Liver (tissue), 9 donors: ENCODE measurements around the gene SMG7. TPM values are rescaled to one million over a fixed set of nuclear protein-coding genes. Genes with fewer than 3 reads are reported as not detected.

Experiments
- DNase-seq: peaks from one replicate; pipeline ENCODE4 v3.0.0-alpha.2; 2017; ENCODE audit warnings: low spot score
- H3K27ac ChIP-seq, 2 donors: one replicate each; pipeline ENCODE4 v1.7.0; 2013; ENCODE audit warnings: inconsistent platforms in 2 of 2, low read length in 2 of 2, control low read depth in 1 of 2, low read depth in 1 of 2, mild to moderate bottlenecking in 1 of 2
- H3K27me3 ChIP-seq, 4 donors: one replicate each; pipeline versions ENCODE4 v1.6.1 to v1.7.0; 2013; ENCODE audit warnings: low read length in 3 of 4, inconsistent platforms in 1 of 4, mild to moderate bottlenecking in 1 of 4, moderate library complexity in 1 of 4; ENCODE audit not compliant: control insufficient read depth in 4 of 4, insufficient read depth in 4 of 4
- H3K36me3 ChIP-seq, 4 donors: one replicate each; pipeline versions ENCODE4 v1.6.1 to v1.7.0; 2013; ENCODE audit warnings: low read length in 3 of 4, mild to moderate bottlenecking in 3 of 4, low read depth in 1 of 4, moderate library complexity in 1 of 4; ENCODE audit not compliant: control insufficient read depth in 4 of 4, insufficient read depth in 3 of 4
- H3K4me1 ChIP-seq, 4 donors: one replicate each; pipeline versions ENCODE4 v1.6.1 to v1.7.0; 2013; ENCODE audit warnings: low read length in 3 of 4, mild to moderate bottlenecking in 3 of 4, moderate library complexity in 1 of 4; ENCODE audit not compliant: control insufficient read depth in 4 of 4, insufficient read depth in 4 of 4
- H3K4me3 ChIP-seq, 3 donors: one replicate each; pipeline versions ENCODE4 v1.6.1 to v1.7.0; 2013; ENCODE audit warnings: low read length in 3 of 3, control low read depth in 1 of 3, low read depth in 1 of 3, mild to moderate bottlenecking in 1 of 3
- H3K9ac ChIP-seq, 2 donors: one replicate each; pipeline ENCODE4 v1.7.0; 2013; ENCODE audit warnings: low read length in 2 of 2, mild to moderate bottlenecking in 2 of 2, moderate library complexity in 2 of 2, control low read depth in 1 of 2, low read depth in 1 of 2
- H3K9me3 ChIP-seq, 4 donors: one replicate each; pipeline versions ENCODE4 v1.6.1 to v1.7.0; 2013; ENCODE audit warnings: low read length in 3 of 4; ENCODE audit not compliant: control insufficient read depth in 4 of 4
- CTCF ChIP-seq: fragments of 150-350 bp; IDR thresholded peaks from 2 replicates; pipeline ENCODE4 v1.5.1; 2017; ENCODE audit warnings: improper control_type of control experiment, low read depth, low read length; ENCODE audit not compliant: missing input control
- EGR1 ChIP-seq, 2 donors: IDR thresholded peaks; 2 replicates each; pipeline ENCODE4 v1.6.1; 2016 to 2018; ENCODE audit warnings: antibody characterized with exemption in 2 of 2, low read depth in 2 of 2
- FOXA1 ChIP-seq: IDR thresholded peaks from 2 replicates; pipeline ENCODE4 v1.6.1; 2016; ENCODE audit warnings: antibody characterized with exemption
- HNF4A ChIP-seq, 2 donors: conservative IDR thresholded peaks; 2 replicates each; pipeline ENCODE4 v1.6.1; 2016; ENCODE audit warnings: antibody characterized with exemption in 2 of 2, mild to moderate bottlenecking in 2 of 2
- HNF4G ChIP-seq: IDR thresholded peaks from 2 replicates; pipeline ENCODE4 v1.6.1; 2016; ENCODE audit warnings: antibody characterized with exemption
- JUND ChIP-seq, 2 donors: IDR thresholded peaks; 2 replicates each; pipeline ENCODE4 v1.6.1; 2016; ENCODE audit warnings: antibody characterized with exemption in 2 of 2
- MAX ChIP-seq: IDR thresholded peaks from 2 replicates; pipeline ENCODE4 v1.6.1; 2016; ENCODE audit warnings: antibody characterized with exemption
- NR2F2 ChIP-seq: IDR thresholded peaks from 2 replicates; pipeline ENCODE4 v1.6.1; 2016; ENCODE audit warnings: antibody characterized with exemption
- RAD21 ChIP-seq, 2 donors: IDR thresholded peaks; 2 replicates each; pipeline ENCODE4 v1.6.1; 2016; ENCODE audit warnings: antibody characterized with exemption in 2 of 2, mild to moderate bottlenecking in 2 of 2
- RXRA ChIP-seq, 2 donors: IDR thresholded peaks; 2 replicates each; pipeline ENCODE4 v1.6.1; 2017 to 2018; ENCODE audit warnings: antibody characterized with exemption in 2 of 2, mild to moderate bottlenecking in 1 of 2
- SP1 ChIP-seq: IDR thresholded peaks from 2 replicates; pipeline ENCODE4 v1.6.1; 2018; ENCODE audit warnings: antibody characterized with exemption, mild to moderate bottlenecking
- TAF1 ChIP-seq: conservative IDR thresholded peaks from 2 replicates; pipeline ENCODE4 v1.6.1; 2016; ENCODE audit warnings: antibody characterized with exemption, mild to moderate bottlenecking
- YY1 ChIP-seq: IDR thresholded peaks from 2 replicates; pipeline ENCODE4 v1.6.1; 2016; ENCODE audit warnings: antibody characterized with exemption, mild to moderate bottlenecking
- polyA plus RNA-seq, 2 donors: library from polyadenylated mRNA; stranded (reverse) in 1 of 2; unstranded in 1 of 2; fragments of 200-250 nt in 1 of 2; fragments of >200 nt in 1 of 2; fragmentation: Nextera tagmentation in 1 of 2; extraction: Ambion mirVana in 1 of 2; gene quantifications; one replicate each; pipeline versions ENCODE4 v1.2.1 to v1.2.3, GENCODE V29; 2013 to 2015
- total RNA-seq, 2 donors: library from RNA; depleted of rRNA; stranded (reverse); fragments of >200 nt; gene quantifications; one replicate each; pipeline ENCODE4 v1.2.3, GENCODE V29; 2014
- TF ChIP-seq, protein P1 (sequence below): IDR thresholded peaks from 2 replicates; pipeline ENCODE4 v1.6.1; 2016; ENCODE audit warnings: antibody characterized with exemption
- TF ChIP-seq, protein P2 (sequence below): IDR thresholded peaks from 2 replicates; pipeline ENCODE4 v1.6.1; 2016; ENCODE audit warnings: antibody characterized with exemption
- donor health status: healthy.
- donor health status: healthy.
- donor health status: healthy.
- donor health status: healthy.
- donor health status: healthy.

SMG7 gene
- total and polyA plus RNA-seq, 4 donors, result 9.5 to 28.7 (median 13.6) TPM

DNA sequence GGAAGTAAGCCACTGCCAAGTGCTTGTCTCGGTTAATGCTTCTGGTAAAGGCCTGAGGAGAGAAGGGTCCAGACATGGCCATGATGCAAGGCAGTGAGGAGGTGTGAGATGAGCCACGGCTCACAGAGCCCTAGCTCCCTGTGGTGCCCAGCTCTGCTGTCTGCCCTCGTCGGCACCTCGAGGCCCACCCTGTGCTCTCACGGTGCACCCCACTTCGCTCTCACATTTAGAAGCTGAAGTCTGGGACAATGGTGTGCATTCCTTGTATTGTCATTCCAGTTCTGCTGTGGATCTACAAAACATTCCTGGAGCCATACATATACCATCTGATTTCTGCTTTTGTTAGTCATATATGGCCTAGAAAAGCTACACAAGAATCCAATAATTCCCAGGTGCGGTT, 114.6 kb downstream of the SMG7 start (continued):
- TF ChIP-seq, protein P1, sequence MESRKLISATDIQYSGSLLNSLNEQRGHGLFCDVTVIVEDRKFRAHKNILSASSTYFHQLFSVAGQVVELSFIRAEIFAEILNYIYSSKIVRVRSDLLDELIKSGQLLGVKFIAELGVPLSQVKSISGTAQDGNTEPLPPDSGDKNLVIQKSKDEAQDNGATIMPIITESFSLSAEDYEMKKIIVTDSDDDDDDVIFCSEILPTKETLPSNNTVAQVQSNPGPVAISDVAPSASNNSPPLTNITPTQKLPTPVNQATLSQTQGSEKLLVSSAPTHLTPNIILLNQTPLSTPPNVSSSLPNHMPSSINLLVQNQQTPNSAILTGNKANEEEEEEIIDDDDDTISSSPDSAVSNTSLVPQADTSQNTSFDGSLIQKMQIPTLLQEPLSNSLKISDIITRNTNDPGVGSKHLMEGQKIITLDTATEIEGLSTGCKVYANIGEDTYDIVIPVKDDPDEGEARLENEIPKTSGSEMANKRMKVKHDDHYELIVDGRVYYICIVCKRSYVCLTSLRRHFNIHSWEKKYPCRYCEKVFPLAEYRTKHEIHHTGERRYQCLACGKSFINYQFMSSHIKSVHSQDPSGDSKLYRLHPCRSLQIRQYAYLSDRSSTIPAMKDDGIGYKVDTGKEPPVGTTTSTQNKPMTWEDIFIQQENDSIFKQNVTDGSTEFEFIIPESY, result no peak
- TF ChIP-seq JUND (IDR thresholded peaks at IDR 0.05) (no peak), TAF1 (no peak), MAX (no peak)

GRCh38 chr1:183588827-183589226, 116.5 kb downstream of the SMG7 start:
- H3K4me3 ChIP-seq, result no peak overlapping the region

More at GRCh38 chr1:183588827-183589226, 116.5 kb downstream of the SMG7 start:
- H3K9me3 ChIP-seq, result no peaks in the 10 kb centered on the region
- peak overlapping the region; percentile 15 to 57 for H3K27ac ChIP-seq
- H3K4me1 ChIP-seq, result peaks cover 0 to 3% (median 0%) of the 10 kb centered on the region in 4 donors
- no peaks in the 10 kb centered on the region for H3K27me3 ChIP-seq
- TF ChIP-seq RAD21 (IDR thresholded peaks at IDR 0.05), result no peak
- no peak for TF ChIP-seq HNF4A (conservative IDR thresholded peaks at IDR 0.05)
- no peak for TF ChIP-seq EGR1 (IDR thresholded peaks at IDR 0.05; ENCODE audit: low read depth in 2 of 2)
- TF ChIP-seq NR2F2, result no peak
- no peak for TF ChIP-seq HNF4G
- TF ChIP-seq JUND (IDR thresholded peaks at IDR 0.05), result no peak
- TF ChIP-seq, protein P1, result no peak
- no peak for TF ChIP-seq CTCF
- TF ChIP-seq SP1, result no peak
- TF ChIP-seq TAF1, result no peak
- TF ChIP-seq FOXA1, result no peak
- no peak for TF ChIP-seq YY1
- TF ChIP-seq RXRA (IDR thresholded peaks at IDR 0.05), result no peak
- TF ChIP-seq, protein P2, sequence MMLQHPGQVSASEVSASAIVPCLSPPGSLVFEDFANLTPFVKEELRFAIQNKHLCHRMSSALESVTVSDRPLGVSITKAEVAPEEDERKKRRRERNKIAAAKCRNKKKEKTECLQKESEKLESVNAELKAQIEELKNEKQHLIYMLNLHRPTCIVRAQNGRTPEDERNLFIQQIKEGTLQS, result no peak
- H3K9ac ChIP-seq, result no peak overlapping the region
- DNase-seq, result no peak
- no peaks in the 10 kb centered on the region for H3K36me3 ChIP-seq
